ENCODE results near the gene KIF18B. TPM values are rescaled to one million over a fixed set of nuclear protein-coding genes. Genes with fewer than 3 reads are reported as not detected.

Gene KIF18B
- total RNA-seq, 1 donor from 2014 or later: 0.89 TPM

DNA sequence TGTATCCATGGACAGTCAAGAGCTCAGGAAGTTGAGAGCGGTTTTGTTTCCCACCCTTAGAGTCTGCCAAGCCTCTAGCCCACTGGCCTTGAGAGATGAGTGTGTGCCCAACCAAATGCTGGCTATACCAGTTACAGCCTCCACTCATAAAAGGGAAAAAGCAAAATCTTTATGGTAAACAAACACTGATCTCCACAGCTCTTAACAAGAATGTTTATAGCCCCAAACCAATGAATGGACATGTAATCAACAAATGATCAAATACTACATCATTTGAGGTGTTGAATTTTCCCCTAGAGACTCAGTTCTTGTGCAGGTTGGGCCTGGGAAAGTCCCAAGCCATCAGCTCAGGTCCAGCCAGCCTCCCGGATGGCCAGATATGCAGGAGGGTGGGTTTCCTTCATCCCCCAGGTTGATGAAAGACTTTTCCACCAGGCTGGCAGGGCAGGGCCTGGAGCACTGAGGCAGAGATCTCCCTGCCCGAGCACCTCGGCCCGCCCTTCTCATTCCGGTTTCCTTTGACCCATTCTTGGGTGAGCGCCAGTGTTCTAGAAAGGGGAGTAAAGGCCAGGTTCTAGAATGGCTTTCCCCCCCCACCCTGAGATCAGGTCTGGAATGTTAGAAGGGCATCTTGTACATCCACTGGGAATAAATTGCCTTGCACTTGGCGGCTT lies 44.4 kb downstream of the KIF18B start:
- H3K27ac ChIP-seq: no peak overlapping the region

DNA sequence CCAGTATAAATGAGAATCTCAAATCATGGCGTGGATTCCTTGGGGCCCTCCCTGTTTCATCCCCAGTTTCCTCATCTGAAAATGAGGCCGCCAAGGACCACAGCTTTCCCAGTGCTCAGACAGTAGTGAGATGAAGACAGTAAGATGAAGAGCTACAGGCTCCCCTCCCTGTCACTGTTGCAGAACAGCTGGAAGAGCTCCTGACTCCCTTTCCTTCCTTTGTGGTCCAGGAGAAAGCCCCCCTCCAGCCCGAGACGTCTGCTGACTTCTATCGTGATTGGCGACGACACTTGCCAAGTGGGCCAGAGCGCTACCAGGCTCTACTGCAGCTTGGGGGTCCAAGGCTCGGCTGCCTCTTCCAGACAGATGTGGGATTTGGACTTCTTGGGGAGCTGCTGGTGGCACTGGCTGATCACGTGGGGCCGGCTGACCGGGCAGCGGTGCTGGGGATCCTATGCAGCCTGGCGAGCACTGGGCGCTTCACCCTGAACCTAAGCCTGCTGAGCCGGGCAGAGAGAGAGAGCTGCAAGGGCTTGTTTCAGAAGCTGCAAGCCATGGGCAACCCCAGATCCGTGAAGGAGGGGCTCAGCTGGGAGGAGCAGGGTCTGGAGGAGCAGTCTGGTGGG lies 45.3 kb downstream of the KIF18B start:
- TF ChIP-seq, protein P1, sequence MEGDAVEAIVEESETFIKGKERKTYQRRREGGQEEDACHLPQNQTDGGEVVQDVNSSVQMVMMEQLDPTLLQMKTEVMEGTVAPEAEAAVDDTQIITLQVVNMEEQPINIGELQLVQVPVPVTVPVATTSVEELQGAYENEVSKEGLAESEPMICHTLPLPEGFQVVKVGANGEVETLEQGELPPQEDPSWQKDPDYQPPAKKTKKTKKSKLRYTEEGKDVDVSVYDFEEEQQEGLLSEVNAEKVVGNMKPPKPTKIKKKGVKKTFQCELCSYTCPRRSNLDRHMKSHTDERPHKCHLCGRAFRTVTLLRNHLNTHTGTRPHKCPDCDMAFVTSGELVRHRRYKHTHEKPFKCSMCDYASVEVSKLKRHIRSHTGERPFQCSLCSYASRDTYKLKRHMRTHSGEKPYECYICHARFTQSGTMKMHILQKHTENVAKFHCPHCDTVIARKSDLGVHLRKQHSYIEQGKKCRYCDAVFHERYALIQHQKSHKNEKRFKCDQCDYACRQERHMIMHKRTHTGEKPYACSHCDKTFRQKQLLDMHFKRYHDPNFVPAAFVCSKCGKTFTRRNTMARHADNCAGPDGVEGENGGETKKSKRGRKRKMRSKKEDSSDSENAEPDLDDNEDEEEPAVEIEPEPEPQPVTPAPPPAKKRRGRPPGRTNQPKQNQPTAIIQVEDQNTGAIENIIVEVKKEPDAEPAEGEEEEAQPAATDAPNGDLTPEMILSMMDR (IDR thresholded peaks at IDR 0.05): no peak
- H3K27me3 ChIP-seq (ENCODE audit: low read depth): no peaks in the 10 kb centered on the region
- no peaks in the 10 kb centered on the region for H3K36me3 ChIP-seq
- H3K27ac ChIP-seq: no peak overlapping the region
- peaks cover 30% of the 10 kb centered on the region for H3K4me1 ChIP-seq
- H3K4me3 ChIP-seq: no peak overlapping the region
- H3K9me3 ChIP-seq: no peaks in the 10 kb centered on the region
- intact Hi-C loops (cut with DNase I): no loop called here
- DNase-seq (no peak), ATAC-seq (no peak)

More for the DNA sequence above, 44.4 kb downstream of the KIF18B start:
- no peak for DNase-seq
- H3K9me3 ChIP-seq: no peaks in the 10 kb centered on the region
- no peaks in the 10 kb centered on the region for H3K36me3 ChIP-seq
- ATAC-seq: no peak
- peaks cover 20% of the 10 kb centered on the region for H3K4me1 ChIP-seq
- H3K27me3 ChIP-seq (ENCODE audit: low read depth): no peaks in the 10 kb centered on the region
- no peak overlapping the region for H3K4me3 ChIP-seq
- TF ChIP-seq, protein P1 (IDR thresholded peaks at IDR 0.05): no peak
- intact Hi-C loops (cut with DNase I): no loop called here

DNA sequence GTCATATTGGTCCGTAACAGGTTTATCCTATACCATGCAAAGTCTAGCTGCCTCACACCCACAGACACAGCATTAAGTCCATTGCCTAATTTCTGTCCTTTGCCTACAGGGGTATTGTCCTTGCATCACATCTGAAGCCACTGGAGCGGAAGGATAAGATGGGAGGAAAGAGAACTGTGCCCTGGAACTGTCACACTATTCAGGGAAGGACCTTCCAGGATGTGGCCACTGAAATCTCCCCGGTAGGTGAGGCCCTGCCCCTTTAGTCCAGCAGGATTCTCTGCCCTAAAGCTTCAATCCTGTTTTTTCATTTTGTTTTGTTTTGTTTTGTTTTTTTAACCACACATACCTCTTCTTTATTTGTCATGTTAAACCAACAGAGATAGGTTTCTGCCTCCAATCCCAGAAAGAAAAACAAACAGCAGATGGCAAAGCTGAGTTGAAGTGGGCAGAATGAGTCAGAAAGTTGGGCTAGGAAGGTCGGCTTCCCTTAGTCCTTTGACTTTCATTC lies 46.1 kb downstream of the KIF18B start:
- no peak for DNase-seq
- intact Hi-C loops (cut with DNase I): no loop called here
- Histone ChIP-seq H3K36me3 (peaks cover 3% of the 10 kb centered on the region), H3K4me3 (no peak overlapping the region), H3K9me3 (no peaks in the 10 kb centered on the region), H3K4me1 (peaks cover 35% of the 10 kb centered on the region), H3K27ac (no peak overlapping the region), H3K27me3 (ENCODE audit: low read depth) (no peaks in the 10 kb centered on the region)
- no peak for ATAC-seq
- TF ChIP-seq, protein P1 (IDR thresholded peaks at IDR 0.05): no peak

DNA sequence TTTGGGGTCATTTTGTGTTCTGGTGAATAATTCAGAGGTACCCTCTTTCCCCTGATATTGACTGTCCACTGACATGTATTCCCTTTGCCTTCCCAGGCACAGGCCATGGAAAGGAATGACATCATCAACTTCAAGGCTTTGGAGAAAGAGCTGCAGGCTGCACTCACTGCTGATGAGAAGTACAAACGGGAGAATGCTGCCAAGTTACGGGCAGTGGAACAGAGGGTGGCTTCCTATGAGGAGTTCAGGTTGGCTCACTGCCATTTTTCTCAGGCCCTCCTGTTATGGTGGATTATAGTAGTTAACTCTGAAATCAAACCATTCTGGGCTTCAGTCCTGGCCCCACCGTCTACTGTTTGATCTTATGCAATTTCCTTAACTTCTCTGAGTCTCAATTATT lies 46.7 kb downstream of the KIF18B start:
- Histone ChIP-seq H3K4me1 (peaks cover 35% of the 10 kb centered on the region), H3K27ac (no peak overlapping the region), H3K9me3 (no peaks in the 10 kb centered on the region), H3K27me3 (ENCODE audit: low read depth) (no peaks in the 10 kb centered on the region), H3K36me3 (peaks cover 9% of the 10 kb centered on the region), H3K4me3 (no peak overlapping the region)
- intact Hi-C loops (cut with DNase I): no loop called here
- TF ChIP-seq, protein P1 (IDR thresholded peaks at IDR 0.05): no peak
- ATAC-seq: no peak
- no peak for DNase-seq

DNA sequence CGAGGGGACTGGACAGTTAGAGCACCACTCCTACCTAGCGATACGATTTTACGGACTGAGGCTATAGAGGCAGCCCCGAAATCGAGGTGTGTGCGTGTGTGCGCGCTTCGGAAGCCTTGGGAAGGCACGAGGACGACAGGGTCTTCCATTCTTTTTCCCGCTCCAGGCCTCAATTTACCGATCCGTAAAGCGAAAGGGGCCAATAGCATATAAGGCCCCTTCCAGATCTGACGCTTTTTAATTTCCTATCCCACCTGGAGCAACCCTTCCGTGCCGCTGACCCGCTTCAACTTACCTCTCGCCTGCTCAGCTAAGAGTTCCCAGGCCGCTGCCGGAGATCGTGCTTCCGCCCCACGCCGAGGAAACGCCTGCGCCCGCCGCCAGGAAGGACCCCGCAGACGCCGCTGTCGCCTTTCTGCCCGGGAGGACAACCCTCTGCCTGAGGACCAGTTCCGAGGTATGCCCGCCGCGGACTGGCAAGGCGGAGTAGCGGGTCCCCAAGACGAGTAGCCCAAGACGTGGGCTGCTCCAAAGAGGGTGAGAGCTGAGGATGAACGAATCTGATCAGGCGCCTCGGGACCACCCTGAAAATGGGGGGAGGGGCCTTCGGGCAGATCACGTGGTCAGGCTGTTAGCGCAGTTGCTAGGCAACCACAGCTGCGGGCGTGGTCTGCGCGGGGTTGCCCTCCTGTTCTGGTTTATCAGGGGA lies 48.3 kb downstream of the KIF18B start, which contains the start of gene EFTUD2:
EFTUD2 (minus strand) TSS at position 372 of the 709 bp plus-strand sequence. CDS start 4,924 bp downstream, outside the sequence.
- DNase-seq (peak; percentile 94), ATAC-seq (peak; percentile 96 to 98)
- TF ChIP-seq, protein P1 (IDR thresholded peaks at IDR 0.05): no peak
- intact Hi-C loops (cut with DNase I): no loop called here
- Histone ChIP-seq H3K36me3 (peaks cover 21% of the 10 kb centered on the region), H3K9me3 (no peaks in the 10 kb centered on the region), H3K4me1 (peaks cover 35% of the 10 kb centered on the region), H3K27ac (peak within 1 kb of the TSS; percentile 100), H3K27me3 (ENCODE audit: low read depth) (no peaks in the 10 kb centered on the region), H3K4me3 (peak within 1 kb of the TSS; percentile 95)
